Kasumi-1 (cell line): ENCODE measurements around the gene CRABP2.

Source experiments
- DNase-seq, 2 experiments: peaks; one replicate each; lab custom pipeline; 2025; lab: John Stamatoyannopoulos, UW

CRABP2 gene

GRCh38 chr1:156690675-156691036 is 14.7 kb downstream of the CRABP2 start:
- no peak for DNase-seq

GRCh38 chr1:156689953-156690674 is 15.3 kb downstream of the CRABP2 start:
- DNase-seq = no peak

- peak; percentile 69 to 79 for DNase-seq
Measured at GRCh38 chr1:156689035-156689952, 16.1 kb downstream of the CRABP2 start.

- DNase-seq = no peak
Measured at GRCh38 chr1:156684227-156684782, 21.1 kb downstream of the CRABP2 start.

GRCh38 chr1:156682166-156682890 is 23.1 kb downstream of the CRABP2 start:
- no peak for DNase-seq

DNA sequence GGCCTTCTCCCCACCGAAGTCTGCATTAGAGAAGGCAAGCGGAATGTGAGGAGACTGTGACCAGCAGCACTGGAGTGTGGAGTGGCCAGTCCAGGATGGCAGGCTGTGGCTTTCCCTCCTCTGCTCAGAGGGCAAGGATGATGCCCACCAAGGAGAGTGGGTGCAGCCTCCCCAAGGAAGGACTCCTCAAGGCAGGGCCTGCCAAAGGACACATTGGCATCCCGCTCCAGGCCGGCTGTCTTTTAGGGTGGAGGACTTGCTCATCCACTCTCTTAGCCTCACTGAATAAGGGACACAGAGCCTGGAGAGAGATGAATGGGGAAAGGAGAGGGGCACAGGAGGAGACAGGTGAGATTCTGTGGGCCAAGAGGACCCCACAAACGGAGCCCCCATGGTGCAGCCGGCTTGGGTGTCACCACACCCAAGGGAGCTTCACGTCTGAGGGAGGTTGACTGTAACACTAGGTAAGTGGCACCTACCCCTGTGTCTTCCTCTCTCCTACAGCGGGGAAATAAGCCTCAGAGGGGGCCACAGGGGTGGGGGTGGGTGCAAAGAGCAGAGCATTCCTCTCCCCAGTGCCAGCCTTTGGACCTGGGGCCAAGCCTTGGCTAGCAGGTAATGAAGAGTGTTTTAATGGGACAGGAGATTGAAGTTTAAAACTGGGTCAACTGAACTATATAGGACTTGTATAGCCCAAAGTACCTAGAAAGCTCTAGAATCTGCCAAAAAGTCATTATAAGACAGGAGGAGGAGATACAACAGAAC is 24.0 kb downstream of the CRABP2 start:
- DNase-seq = no peak

GRCh38 chr1:156680056-156680455 is 25.3 kb downstream of the CRABP2 start:
- no peak for DNase-seq

DNA sequence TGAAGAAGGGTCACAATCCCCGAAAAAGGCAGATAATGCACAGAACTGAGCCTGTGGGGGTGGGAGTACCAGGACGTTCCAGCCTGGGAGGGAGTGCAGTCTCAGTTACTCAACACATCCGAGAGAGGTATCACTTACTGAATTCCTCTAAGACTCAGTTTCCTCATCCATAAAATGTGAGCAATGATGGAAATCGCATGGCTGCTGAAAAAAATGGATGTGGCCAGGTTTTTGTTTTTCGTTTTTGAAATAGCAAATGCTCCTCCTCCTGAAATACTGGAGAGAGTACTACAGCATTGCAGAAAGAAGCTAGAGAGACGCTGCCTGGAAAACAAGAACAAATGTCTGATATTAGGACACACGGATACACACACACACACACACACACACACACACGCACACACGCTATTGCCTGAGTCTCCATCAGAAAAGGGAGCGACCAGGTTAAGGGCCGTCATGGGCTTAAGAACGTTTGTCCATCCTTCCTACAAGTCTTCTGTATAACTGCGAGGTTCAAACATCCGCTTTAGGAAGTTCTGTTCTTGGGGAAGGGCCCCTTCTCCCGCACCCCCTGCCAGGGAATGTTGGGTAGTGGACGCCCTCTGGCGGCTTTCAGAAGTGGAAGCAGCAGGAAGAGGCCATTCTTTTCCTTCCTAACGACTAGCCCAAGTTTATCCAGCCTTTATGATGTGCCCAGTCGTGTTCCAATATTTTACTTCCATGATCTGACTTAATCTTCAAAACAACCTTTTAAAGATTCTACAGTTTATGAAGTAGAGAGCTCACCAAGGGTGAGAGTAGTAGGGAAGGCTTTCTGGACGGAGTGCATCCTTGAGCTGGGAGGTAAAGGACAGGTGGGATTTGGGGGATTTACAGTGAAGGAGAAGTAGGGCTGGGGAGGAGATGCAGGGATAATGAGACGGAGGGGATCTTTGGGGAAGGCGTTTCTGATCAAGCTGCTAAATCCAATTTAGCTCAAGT is 27.5 kb downstream of the CRABP2 start:
- peak; percentile 46 to 61 for DNase-seq

- DNase-seq = no peak
Measured at GRCh38 chr1:156676820-156677615, 28.4 kb downstream of the CRABP2 start, which contains the start of gene NES. Gene NES (minus strand): TSS chr1:156677407. CDS start chr1:156677264, 143 bp downstream.

DNA sequence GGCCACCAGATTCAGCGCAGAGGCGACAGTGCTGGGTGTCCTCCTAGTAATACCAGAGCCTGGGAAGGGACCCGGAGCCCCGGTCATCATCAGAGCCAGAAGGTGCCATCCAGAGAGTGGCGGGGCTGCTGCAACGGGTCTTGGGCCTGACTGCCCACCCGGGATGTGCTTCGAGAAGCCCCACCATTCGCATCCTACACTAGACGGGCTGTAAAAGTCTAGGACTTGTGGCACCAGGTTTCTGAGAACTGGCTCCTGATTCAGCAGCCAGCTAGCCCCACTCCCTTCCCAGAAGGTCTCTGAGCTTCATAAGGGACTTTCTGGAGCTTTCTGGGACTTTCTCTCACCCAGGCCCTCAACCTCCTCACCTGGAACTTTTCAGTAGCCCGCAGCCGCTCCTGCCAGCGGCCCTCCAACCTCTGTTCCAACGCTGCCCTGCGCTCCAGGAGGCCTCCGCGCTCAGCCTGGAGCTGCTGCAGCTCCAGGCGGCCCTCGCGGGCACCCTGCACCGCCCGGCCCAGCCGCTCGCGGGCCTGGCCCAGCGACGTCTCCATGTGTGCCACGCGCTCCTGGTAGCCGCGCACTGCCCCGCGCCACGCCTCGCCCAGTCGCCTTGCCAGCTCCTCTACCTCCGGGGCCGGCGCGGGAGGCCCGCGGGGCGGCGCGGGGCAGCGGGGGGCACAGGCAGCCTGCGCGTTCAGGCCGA is 29.1 kb downstream of the CRABP2 start:
- DNase-seq = no peak

DNA sequence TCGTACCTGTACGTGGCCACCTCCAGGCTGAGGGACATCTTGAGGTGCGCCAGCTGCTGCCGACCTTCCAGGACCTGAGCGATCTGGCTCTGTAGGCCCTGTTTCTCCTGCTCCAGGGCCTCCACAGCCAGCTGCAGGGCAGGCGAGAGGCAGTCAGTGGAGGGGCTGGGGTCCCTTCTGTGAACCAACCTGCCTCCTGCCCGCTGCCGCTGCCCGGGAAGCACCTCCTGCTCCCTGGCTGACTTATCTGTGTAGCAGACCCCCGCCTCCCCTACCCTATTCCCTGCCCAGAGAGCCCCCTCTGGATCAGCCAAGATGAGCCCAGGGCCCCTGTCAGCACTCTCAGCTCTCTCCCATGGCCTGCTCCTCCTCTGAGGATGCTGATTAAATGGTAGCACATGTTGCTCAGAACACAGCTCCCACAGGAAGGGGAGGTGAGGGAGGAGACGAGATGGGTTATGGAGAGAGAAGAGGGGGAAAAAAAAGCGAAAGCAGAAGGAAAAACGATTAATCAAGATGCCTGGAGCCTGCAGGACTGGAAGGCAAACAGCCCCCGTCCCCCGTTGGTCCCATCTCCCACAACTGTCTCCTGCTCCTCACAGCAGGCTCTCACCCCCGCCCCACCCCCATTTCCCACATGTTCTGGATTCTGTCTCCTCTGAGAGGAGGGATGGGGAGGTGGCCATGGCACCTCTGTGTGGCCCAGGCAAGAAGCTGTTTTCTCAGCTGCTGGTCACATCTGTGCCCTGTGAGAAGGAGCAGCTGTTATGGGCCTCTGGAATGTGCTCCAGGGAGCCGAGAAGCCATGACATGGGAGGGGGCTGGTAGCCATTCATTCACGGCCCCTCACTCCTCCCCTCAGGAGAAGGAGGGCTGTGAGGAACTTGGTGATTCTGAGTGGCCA is 29.9 kb downstream of the CRABP2 start:
- no peak for DNase-seq

DNA sequence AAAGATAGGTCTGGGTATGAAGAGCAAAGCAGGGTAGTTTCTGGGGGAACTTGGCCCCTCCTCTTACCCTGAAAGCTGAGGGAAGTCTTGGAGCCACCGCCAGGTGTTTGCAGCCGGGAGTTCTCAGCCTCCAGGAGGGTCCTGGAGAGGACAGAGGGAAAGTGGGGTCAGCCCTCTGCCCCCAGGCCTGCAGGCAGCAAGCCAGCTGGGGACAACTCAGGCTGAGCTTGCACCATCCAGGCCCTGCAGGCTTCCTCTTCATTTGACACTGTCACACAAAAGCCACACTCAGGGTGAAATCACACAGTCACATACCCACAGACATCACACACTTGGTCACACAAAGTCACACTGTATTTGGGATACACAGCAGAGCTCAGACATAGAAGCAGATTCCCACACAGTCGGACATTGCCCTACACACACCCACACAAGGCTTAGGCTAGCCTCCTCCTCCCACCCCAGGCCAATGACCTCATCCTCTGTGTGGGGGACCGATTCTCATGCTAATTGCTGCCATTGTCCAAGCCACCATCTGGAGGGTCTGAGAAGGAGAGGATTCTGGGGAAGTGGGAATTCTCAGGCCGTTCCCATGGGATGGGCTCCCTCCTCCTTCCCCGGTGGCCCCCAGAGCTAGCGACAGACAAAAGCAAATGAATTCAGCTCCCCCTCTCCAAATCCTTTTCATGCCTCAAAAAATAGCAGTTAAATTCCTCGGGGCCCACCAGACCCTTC is 31.8 kb downstream of the CRABP2 start:
- DNase-seq = no peak

DNA sequence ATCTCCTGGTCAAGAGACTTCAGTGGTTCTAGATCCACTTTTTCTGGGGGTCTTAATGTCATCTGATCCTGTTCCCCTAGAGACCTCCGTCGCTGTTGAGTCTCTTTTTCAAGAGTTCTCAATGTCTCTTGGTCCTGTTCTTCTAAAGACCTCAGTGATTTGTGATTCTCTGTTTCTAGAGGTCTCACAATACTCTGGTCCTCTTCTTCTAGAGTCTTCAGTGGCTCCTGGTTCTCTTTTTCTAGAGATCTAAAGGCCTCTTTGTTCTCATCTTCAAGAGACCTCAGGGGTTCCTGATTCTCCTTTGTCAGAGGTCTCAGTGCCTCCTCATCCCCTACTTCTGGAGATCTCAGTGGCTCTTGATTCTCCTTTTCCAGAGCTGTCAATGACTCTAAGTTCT is 33.6 kb downstream of the CRABP2 start:
- DNase-seq = no peak

DNA sequence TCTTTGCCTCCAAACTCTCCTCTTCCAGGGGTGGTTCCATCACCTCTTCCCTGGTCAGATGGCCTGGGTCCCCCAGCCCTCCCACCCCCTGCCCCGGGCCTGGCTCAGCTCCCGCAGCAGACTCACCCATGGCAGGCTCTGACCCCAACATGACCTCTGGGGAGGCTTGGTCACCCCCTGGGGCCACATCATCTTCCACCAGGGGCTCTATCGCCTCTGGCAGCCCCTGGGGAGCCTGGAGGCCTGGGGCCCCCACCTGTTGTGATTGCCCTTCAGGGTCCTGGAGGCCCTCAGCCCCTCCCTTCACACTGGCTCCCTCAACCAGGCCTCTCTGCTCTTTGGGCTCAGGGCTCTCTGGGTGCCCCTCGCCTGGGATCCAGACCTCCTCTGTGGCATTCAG is 34.6 kb downstream of the CRABP2 start:
- DNase-seq = no peak

DNA sequence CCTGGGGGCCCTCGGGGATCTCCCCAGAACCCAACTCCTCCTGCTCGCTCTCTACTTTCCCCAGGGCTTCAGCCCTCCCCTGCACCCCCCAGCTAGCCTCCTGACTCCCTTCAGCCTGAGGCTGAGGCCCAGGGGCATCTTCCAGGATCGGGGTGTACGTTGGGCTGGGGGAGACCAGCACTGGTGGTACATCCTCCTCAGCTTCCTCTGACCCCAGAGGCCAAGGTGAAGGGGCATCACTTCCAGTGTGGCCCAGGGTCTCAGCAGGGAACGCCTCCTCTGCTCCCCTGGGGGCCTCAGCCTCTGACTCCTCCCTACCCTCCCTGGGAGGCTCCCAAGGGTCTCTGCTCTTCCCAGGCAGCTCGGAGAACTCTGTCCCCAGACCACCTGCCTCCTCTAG is 35.0 kb downstream of the CRABP2 start:
- DNase-seq = no peak

- no peak for DNase-seq
Measured at GRCh38 chr1:156669794-156670193, 35.6 kb downstream of the CRABP2 start.
